H1 (cell line): ENCODE results near the gene RNF128. TPM values are rescaled to one million over a fixed set of nuclear protein-coding genes. Genes with fewer than 3 reads are reported as not detected.

Experiments
- CTCF ChIA-PET: fragments of 300-600 bp; sonication (Branson Sonifier 250); formaldehyde crosslinking; loops from one replicate; lab custom pipeline; 2021; ENCODE audit not compliant: partially characterized antibody; lab: Charles Lee
- POLR2A ChIA-PET: fragments of 300-600 bp; sonication (Branson Sonifier 250); formaldehyde crosslinking; loops from one replicate; lab custom pipeline; 2021; ENCODE audit warnings: inconsistent platforms; ENCODE audit not compliant: partially characterized antibody; lab: Charles Lee
- DNase-seq, 2 experiments: peaks; one replicate each; pipeline versions ENCODE4 v3.0.0 to v3.0.0-alpha.2; 2010 to 2022; ENCODE audit warnings: low spot score in 2 of 2, low read depth in 1 of 2, mixed read lengths in 1 of 2
- FAIRE-seq: peaks from 2 replicates; lab custom pipeline; 2011; peaks lifted over from hg19 to GRCh38; lab: Jason Lieb, UNC
- H2AFZ ChIP-seq: 2 replicates; pipeline ENCODE4 v1.8.1; 2012; ENCODE audit warnings: low read length, inconsistent platforms
- H2AK5ac ChIP-seq: 2 replicates; pipeline ENCODE4 v1.6.1; 2013; ENCODE audit warnings: low read depth, low read length
- H2BK120ac ChIP-seq: replicated peaks from 2 replicates; pipeline ENCODE3; 2013; ENCODE audit warnings: low read depth, low read length, inconsistent platforms
- H2BK12ac ChIP-seq: 2 replicates; pipeline ENCODE4 v1.6.1; 2013; ENCODE audit warnings: low read depth, low read length
- H2BK15ac ChIP-seq: 2 replicates; pipeline ENCODE4 v1.6.1; 2013; ENCODE audit warnings: low read length
- H2BK20ac ChIP-seq: 2 replicates; pipeline ENCODE4 v1.6.1; 2013; ENCODE audit warnings: low read length
- H2BK5ac ChIP-seq: 2 replicates; pipeline ENCODE4 v1.6.1; 2013; ENCODE audit warnings: low read depth, low read length
- H3K14ac ChIP-seq: 2 replicates; pipeline ENCODE4 v1.6.1; 2013; ENCODE audit warnings: inconsistent platforms; ENCODE audit not compliant: insufficient read length
- H3K18ac ChIP-seq: 2 replicates; pipeline ENCODE4 v1.6.1; 2013; ENCODE audit warnings: low read length; ENCODE audit errors: extremely low read depth
- H3K23ac ChIP-seq: 2 replicates; pipeline ENCODE4 v1.6.1; 2013; ENCODE audit warnings: inconsistent platforms; ENCODE audit not compliant: insufficient read length
- H3K23me2 ChIP-seq: 2 replicates; pipeline ENCODE4 v1.6.1; 2013; ENCODE audit warnings: low read depth, low read length
- H3K27ac ChIP-seq: 2 replicates; pipeline ENCODE4 v1.6.1; 2011; ENCODE audit warnings: low read depth, low read length, inconsistent platforms
- H3K27me3 ChIP-seq, 4 experiments: replicated peaks in 1 of 4; 1 replicate in 1 of 4; 2 replicates in 3 of 4; pipeline versions ENCODE4 v1.6.1 to v1.8.1; 2011 to 2013; ENCODE audit warnings: low read length in 3 of 4, mild to moderate bottlenecking in 3 of 4, inconsistent platforms in 2 of 4, mixed read lengths in 2 of 4, moderate library complexity in 1 of 4; ENCODE audit not compliant: control insufficient read depth in 3 of 4, insufficient read depth in 3 of 4; ENCODE audit errors: extremely low read depth in 1 of 4
- H3K36me3 ChIP-seq, 4 experiments: 2 replicates each; pipeline versions ENCODE4 v1.6.1 to v1.8.1; 2011 to 2013; ENCODE audit warnings: mild to moderate bottlenecking in 4 of 4, low read length in 3 of 4, moderate library complexity in 2 of 4, control low read depth in 1 of 4, inconsistent platforms in 1 of 4; ENCODE audit not compliant: insufficient read depth in 4 of 4, control insufficient read depth in 2 of 4
- H3K4ac ChIP-seq: replicated peaks from 2 replicates; pipeline ENCODE3; 2013; ENCODE audit warnings: low read length, low read depth, mixed read lengths, inconsistent platforms; ENCODE audit not compliant: insufficient read length
- H3K4me1 ChIP-seq, 4 experiments: replicated peaks in 1 of 4; 1 replicate in 1 of 4; 2 replicates in 3 of 4; pipeline versions ENCODE4 v1.6.1 to v1.8.1; 2011 to 2013; ENCODE audit warnings: low read length in 3 of 4, inconsistent platforms in 2 of 4, mixed read lengths in 1 of 4; ENCODE audit not compliant: insufficient read depth in 4 of 4, control insufficient read depth in 3 of 4
- H3K4me2 ChIP-seq, 2 experiments: 2 replicates each; pipeline versions ENCODE4 v1.6.1 to v1.8.1; 2011 to 2013; ENCODE audit warnings: low read depth in 2 of 2, low read length in 2 of 2, control low read depth in 1 of 2, inconsistent platforms in 1 of 2, mild to moderate bottlenecking in 1 of 2; ENCODE audit not compliant: insufficient read depth in 1 of 2
- H3K4me3 ChIP-seq, 4 experiments: fragments of 200-600, 300-600 bp in 1 of 4; sonication (generic), shearing (Covaris generic), sonication (Bioruptor Twin) in 1 of 4; 2 replicates each; pipeline versions ENCODE4 v1.5.1 to v1.8.1; 2011 to 2016; ENCODE audit warnings: low read length in 4 of 4, low read depth in 3 of 4, control low read depth in 2 of 4, inconsistent platforms in 2 of 4, mild to moderate bottlenecking in 2 of 4, mixed read lengths in 1 of 4, moderate library complexity in 1 of 4; ENCODE audit not compliant: insufficient read depth in 2 of 4; ENCODE audit errors: extremely low read depth in 1 of 4
- H3K56ac ChIP-seq: replicated peaks from 2 replicates; pipeline ENCODE3; 2013; ENCODE audit warnings: low read depth, mild to moderate bottlenecking, mixed read lengths, low read length, inconsistent platforms; ENCODE audit not compliant: insufficient read length
- H3K79me1 ChIP-seq: 2 replicates; pipeline ENCODE4 v1.6.1; 2013; ENCODE audit warnings: low read depth, low read length, control low read depth
- H3K79me2 ChIP-seq, 2 experiments: 2 replicates each; pipeline versions ENCODE4 v1.6.1 to v1.8.1; 2012 to 2013; ENCODE audit warnings: low read length in 2 of 2, mild to moderate bottlenecking in 2 of 2, inconsistent platforms in 1 of 2; ENCODE audit not compliant: insufficient read depth in 2 of 2, control insufficient read depth in 1 of 2
- H3K9ac ChIP-seq, 4 experiments: replicated peaks in 1 of 4; 1 replicate in 1 of 4; 2 replicates in 3 of 4; pipeline versions ENCODE4 v1.6.1 to v1.8.1; 2011 to 2013; ENCODE audit warnings: low read depth in 3 of 4, low read length in 3 of 4, control low read depth in 2 of 4, mild to moderate bottlenecking in 2 of 4, moderate library complexity in 2 of 4, inconsistent platforms in 1 of 4; ENCODE audit errors: extremely low read depth in 1 of 4
- H3K9me3 ChIP-seq, 2 experiments: 2 replicates each; pipeline versions ENCODE4 v1.6.1 to v1.8.1; 2012 to 2013; ENCODE audit warnings: mild to moderate bottlenecking in 2 of 2, moderate library complexity in 2 of 2, control low read depth in 1 of 2, inconsistent platforms in 1 of 2, low read depth in 1 of 2, low read length in 1 of 2, mixed read lengths in 1 of 2; ENCODE audit not compliant: insufficient read depth in 2 of 2
- H4K20me1 ChIP-seq, 2 experiments: replicated peaks in 1 of 2; 2 replicates each; pipeline versions ENCODE3 to v1.8.1; 2011 to 2013; ENCODE audit warnings: inconsistent platforms in 2 of 2, low read length in 2 of 2, mild to moderate bottlenecking in 1 of 2; ENCODE audit not compliant: insufficient read depth in 2 of 2, control insufficient read depth in 1 of 2
- H4K5ac ChIP-seq: 2 replicates; pipeline ENCODE4 v1.6.1; 2013; ENCODE audit warnings: low read length, low read depth, mixed read lengths, inconsistent platforms; ENCODE audit not compliant: insufficient read length
- H4K8ac ChIP-seq: 2 replicates; pipeline ENCODE4 v1.8.0; 2013; ENCODE audit warnings: mild to moderate bottlenecking, moderate library complexity, low read length, inconsistent platforms; ENCODE audit not compliant: insufficient read depth; ENCODE audit errors: extremely low read depth
- H4K91ac ChIP-seq: replicated peaks from 2 replicates; pipeline ENCODE3; 2013; ENCODE audit warnings: low read length, mixed read lengths, inconsistent platforms; ENCODE audit not compliant: insufficient read length
- ATF3 ChIP-seq: IDR thresholded peaks from 2 replicates; pipeline ENCODE4 v1.6.1; 2011; ENCODE audit warnings: low read depth, mild to moderate bottlenecking, low read length; ENCODE audit not compliant: insufficient read depth
- CEBPB ChIP-seq: IDR thresholded peaks from 2 replicates; pipeline ENCODE4 v1.6.1; 2012; ENCODE audit warnings: low read depth, low read length
- CTBP2 ChIP-seq: IDR thresholded peaks from 2 replicates; pipeline ENCODE4 v1.7.0; 2011; ENCODE audit warnings: borderline replicate concordance, mild to moderate bottlenecking, moderate library complexity, mixed read lengths, low read length; ENCODE audit not compliant: insufficient read depth, insufficient read length
- RFX5 ChIP-seq: IDR thresholded peaks from 2 replicates; pipeline ENCODE4 v1.6.1; 2011; ENCODE audit warnings: low read depth, low read length, improper control_type of control experiment, borderline replicate concordance
- RXRA ChIP-seq: IDR thresholded peaks from 2 replicates; pipeline ENCODE4 v1.6.1; 2011; ENCODE audit warnings: low read depth, mild to moderate bottlenecking, low read length, moderate library complexity; ENCODE audit not compliant: insufficient read depth
- SAP30 ChIP-seq: fragments of 300-600 bp; sonication (generic); IDR thresholded peaks from 2 replicates; pipeline ENCODE4 v1.7.1; 2012; ENCODE audit warnings: low read length, moderate library complexity, mild to moderate bottlenecking, inconsistent platforms; ENCODE audit not compliant: insufficient read depth, insufficient replicate concordance
- SP1 ChIP-seq: IDR thresholded peaks from 2 replicates; pipeline ENCODE4 v1.6.1; 2011; ENCODE audit warnings: low read depth, low read length
- TAF1 ChIP-seq: IDR thresholded peaks from 2 replicates; pipeline ENCODE4 v1.6.1; 2011; ENCODE audit warnings: mild to moderate bottlenecking, low read depth, low read length
- TEAD4 ChIP-seq: IDR thresholded peaks from 2 replicates; pipeline ENCODE4 v1.6.1; 2012; ENCODE audit warnings: low read depth, low read length, inconsistent platforms, mixed read lengths
- WGBS, 2 experiments: shearing (Covaris generic) in 1 of 2; methylation state at CpG; one replicate each; pipeline versions ENCODE4 v1.1.6 to v1.1.7; 2013 to 2015; ENCODE audit warnings: low lambda C conversion rate in 2 of 2, mixed read lengths in 2 of 2, inconsistent platforms in 1 of 2, low coverage in 1 of 2, missing lambda C conversion rate in 1 of 2; ENCODE audit not compliant: insufficient replicate concordance in 2 of 2, insufficient coverage in 1 of 2, insufficient read length in 1 of 2; ENCODE audit errors: extremely low coverage in 1 of 2, missing lambda C conversion rate in 1 of 2; 5-methylcytosine and 5-hydroxymethylcytosine counted together
- polyA plus RNA-seq, 7 experiments: library from polyadenylated mRNA; depleted of rRNA in 3 of 7; stranded (reverse) in 5 of 7; unstranded in 2 of 7; fragments of >200 nt in 5 of 7; fragments of 200-250 nt in 2 of 7; gene quantifications; 1 replicate in 5 of 7; 2 replicates in 1 of 7; 4 replicates in 1 of 7; pipeline versions ENCODE4 v1.2.1 to v1.2.3, GENCODE V29; 2011 to 2013; ENCODE audit warnings: missing spikeins in 2 of 7, mixed read lengths in 2 of 7
- total RNA-seq: library from RNA; stranded (reverse); fragmentation: NEBNext Ultra II Directional; extraction: Animal tissue kit (Norgen Biotek cat#: 25700); gene quantifications from 2 replicates; pipeline ENCODE4 v1.2.1, GENCODE V29; 2021

The RNF128 gene
- total and polyA plus RNA-seq, 2 of the 8 experiments (the other 6 are each of a cell fraction or from before 2014, with no cell fraction given): 0.74 to 2.0 TPM

- no peak overlapping the region for H4K91ac ChIP-seq
- H3K23ac ChIP-seq: no peak overlapping the region
- H2AFZ ChIP-seq: no peak overlapping the region
- no peak overlapping the region for H4K8ac ChIP-seq
- no peak overlapping the region for H3K27ac ChIP-seq
- no peak for TF ChIP-seq RFX5
- TF ChIP-seq SAP30: no peak
- no peak for TF ChIP-seq CTBP2
- TF ChIP-seq RXRA: no peak
- no peak for TF ChIP-seq TAF1
- no peak for TF ChIP-seq CEBPB
- no peak for TF ChIP-seq TEAD4
- no peak for TF ChIP-seq SP1
- no peak for TF ChIP-seq ATF3
- no peaks in the 10 kb centered on the region for H3K79me1 ChIP-seq
- no peak overlapping the region for H3K4me3 ChIP-seq
- H3K36me3 ChIP-seq: no peaks in the 10 kb centered on the region
- H3K4me2 ChIP-seq: no peak overlapping the region
- H4K5ac ChIP-seq: no peak overlapping the region
- H3K23me2 ChIP-seq: no peaks in the 10 kb centered on the region
- no peaks in the 10 kb centered on the region for H3K4me1 ChIP-seq
- H2BK120ac ChIP-seq: no peak overlapping the region
- H2BK5ac ChIP-seq: no peak overlapping the region
- H3K79me2 ChIP-seq: no peaks in the 10 kb centered on the region
- FAIRE-seq (no peak), DNase-seq (no peak)
- ChIA-PET CTCF (no interaction called here), POLR2A (no interaction called here)
- 100% methylated on average over 1 of the region's 1 CpG; no CpG with 5 or more reads in 1 of the 2 experiments for WGBS, 2 experiments
- H4K20me1 ChIP-seq: no peaks in the 10 kb centered on the region
- no peaks in the 10 kb centered on the region for H3K9me3 ChIP-seq
- no peak overlapping the region for H3K4ac ChIP-seq
- no peak overlapping the region for H3K56ac ChIP-seq
- H3K27me3 ChIP-seq: no peaks in the 10 kb centered on the region
- no peak overlapping the region for H3K9ac ChIP-seq
- H3K18ac ChIP-seq: no peak overlapping the region
- no peak overlapping the region for H2BK12ac ChIP-seq
- no peak overlapping the region for H2BK20ac ChIP-seq
- H2AK5ac ChIP-seq: no peak overlapping the region
- no peak overlapping the region for H2BK15ac ChIP-seq
- no peak overlapping the region for H3K14ac ChIP-seq
Observed at GRCh38 chrX:106702636-106703035, 23.9 kb upstream of the RNF128 start.
